CD14-positive monocyte (primary cell): ENCODE data around the gene ST8SIA6. TPM values are rescaled to one million over a fixed set of nuclear protein-coding genes. Genes with fewer than 3 reads are reported as not detected.

ENCODE experiments used
- DNase-seq, 3 donors: peaks; one replicate each; pipeline ENCODE4 v3.0.0-alpha.2; 2011 to 2022
- H2AFZ ChIP-seq: 2 replicates; pipeline ENCODE4 v1.6.0; 2012; ENCODE audit warnings: mild to moderate bottlenecking, low read depth, low read length, inconsistent platforms; ENCODE audit not compliant: insufficient read depth, poor library complexity, severe bottlenecking
- H3K27ac ChIP-seq, 2 donors: 1 replicate in 1 of 2; 2 replicates in 1 of 2; pipeline ENCODE4 v1.5.1; 2012 to 2013; ENCODE audit warnings: low read length in 2 of 2, control low read depth in 1 of 2, inconsistent platforms in 1 of 2, low read depth in 1 of 2, mild to moderate bottlenecking in 1 of 2
- H3K27me3 ChIP-seq, 2 donors: one replicate each; pipeline versions ENCODE4 v1.6.0 to v1.6.1; 2011 to 2013; ENCODE audit warnings: low read length in 2 of 2; ENCODE audit not compliant: control insufficient read depth in 2 of 2, insufficient read depth in 2 of 2
- H3K36me3 ChIP-seq, 2 donors: replicated peaks in 1 of 2; 1 replicate in 1 of 2; 2 replicates in 1 of 2; pipeline versions ENCODE4 v1.5.1 to v1.6.1; 2012 to 2013; ENCODE audit warnings: low read length in 2 of 2, control low read depth in 1 of 2, inconsistent platforms in 1 of 2, mild to moderate bottlenecking in 1 of 2; ENCODE audit not compliant: insufficient read depth in 2 of 2, control insufficient read depth in 1 of 2
- H3K4me1 ChIP-seq, 2 donors: 1 replicate in 1 of 2; 2 replicates in 1 of 2; pipeline versions ENCODE4 v1.5.1 to v1.6.1; 2012 to 2013; ENCODE audit warnings: low read length in 2 of 2, control low read depth in 1 of 2, inconsistent platforms in 1 of 2, mild to moderate bottlenecking in 1 of 2, moderate library complexity in 1 of 2; ENCODE audit not compliant: insufficient read depth in 2 of 2, control insufficient read depth in 1 of 2
- H3K4me2 ChIP-seq: replicated peaks from 2 replicates; pipeline ENCODE3; 2012; ENCODE audit warnings: low read length, moderate library complexity, mild to moderate bottlenecking; ENCODE audit not compliant: poor library complexity, severe bottlenecking; ENCODE audit errors: extremely low read depth
- H3K4me3 ChIP-seq, 3 experiments: fragments of 200-600 bp in 1 of 3; sonication (generic) in 1 of 3; replicated peaks in 1 of 3; 1 replicate in 2 of 3; 2 replicates in 1 of 3; pipeline ENCODE4 v1.5.1; 2011 to 2013; ENCODE audit warnings: low read length in 3 of 3, mild to moderate bottlenecking in 3 of 3, control low read depth in 2 of 3, low read depth in 2 of 3, inconsistent platforms in 1 of 3, moderate library complexity in 1 of 3
- H3K79me2 ChIP-seq: 2 replicates; pipeline ENCODE4 v1.6.0; 2012; ENCODE audit warnings: mild to moderate bottlenecking, control low read depth, inconsistent platforms, low read length, moderate library complexity; ENCODE audit not compliant: insufficient read depth
- H3K9ac ChIP-seq: 2 replicates; pipeline ENCODE4 v1.6.0; 2017; ENCODE audit warnings: low read length, mild to moderate bottlenecking; ENCODE audit not compliant: insufficient read depth, poor library complexity, severe bottlenecking
- H3K9me3 ChIP-seq, 2 donors: replicated peaks in 1 of 2; 1 replicate in 1 of 2; 2 replicates in 1 of 2; pipeline versions ENCODE4 v1.5.1 to v1.6.1; 2012 to 2013; ENCODE audit warnings: low read length in 2 of 2, control low read depth in 1 of 2; ENCODE audit not compliant: control insufficient read depth in 1 of 2, insufficient read depth in 1 of 2
- H4K20me1 ChIP-seq: 2 replicates; pipeline ENCODE4 v1.6.0; 2012; ENCODE audit warnings: mild to moderate bottlenecking, low read length, control low read depth, moderate library complexity; ENCODE audit not compliant: insufficient read depth
- H3K27ac Mint-ChIP-seq, 7 donors: one replicate each; pipeline ENCODE4 v1.8.0; 2020; ENCODE audit warnings: mild to moderate bottlenecking in 7 of 7, mixed read lengths in 7 of 7, moderate library complexity in 6 of 7, inconsistent platforms in 2 of 7
- H3K27me3 Mint-ChIP-seq, 3 donors: one replicate each; pipeline ENCODE4 v1.8.0; 2021 to 2022; ENCODE audit warnings: low read depth in 3 of 3, mild to moderate bottlenecking in 3 of 3, mixed read lengths in 3 of 3, moderate library complexity in 3 of 3, inconsistent platforms in 1 of 3
- H3K36me3 Mint-ChIP-seq, 2 donors: one replicate each; pipeline ENCODE4 v1.8.0; 2020; ENCODE audit warnings: mixed read lengths in 2 of 2, inconsistent platforms in 1 of 2, mild to moderate bottlenecking in 1 of 2
- H3K4me1 Mint-ChIP-seq: one replicate; pipeline ENCODE4 v1.8.0; 2020; ENCODE audit warnings: mild to moderate bottlenecking, mixed read lengths
- H3K4me3 Mint-ChIP-seq, 2 donors: one replicate each; pipeline ENCODE4 v1.8.0; 2020; ENCODE audit warnings: mild to moderate bottlenecking in 2 of 2, mixed read lengths in 2 of 2, moderate library complexity in 1 of 2
- H3K9me3 Mint-ChIP-seq, 7 donors: one replicate each; pipeline ENCODE4 v1.8.0; 2020 to 2022; ENCODE audit warnings: mixed read lengths in 7 of 7, mild to moderate bottlenecking in 6 of 7, moderate library complexity in 6 of 7, inconsistent platforms in 2 of 7
- WGBS: methylation state at CpG from one replicate; pipeline ENCODE4 v1.1.5; 2013; ENCODE audit warnings: missing lambda C conversion rate; ENCODE audit not compliant: insufficient coverage; 5-methylcytosine and 5-hydroxymethylcytosine counted together
- intact Hi-C, 2 donors: fragments of 100-400 bp; cut with micrococcal nuclease; formaldehyde crosslinking; loops; one replicate each; pipeline versions ENCODE4 v1.15.0 to v1.15.1; 2023
- polyA plus RNA-seq, 3 donors: library from polyadenylated mRNA; depleted of rRNA in 1 of 3; unstranded in 2 of 3; stranded (reverse) in 1 of 3; fragments of 300-500 nt in 2 of 3; fragments of >200 nt in 1 of 3; fragmentation: Illumina TruSeq in 2 of 3; gene quantifications; 1 replicate in 2 of 3; 2 replicates in 1 of 3; pipeline ENCODE4 v1.2.3, GENCODE V29; 2012 to 2021
- TF ChIP-seq, protein P1 (sequence below): fragments of 200-600 bp; IDR thresholded peaks from one replicate; pipeline ENCODE4 v1.8.0; 2022; ENCODE audit warnings: antibody characterized with exemption, mild to moderate bottlenecking

ST8SIA6 gene
- polyA plus RNA-seq, 3 donors = 0.11 TPM; not detected in 2

DNA sequence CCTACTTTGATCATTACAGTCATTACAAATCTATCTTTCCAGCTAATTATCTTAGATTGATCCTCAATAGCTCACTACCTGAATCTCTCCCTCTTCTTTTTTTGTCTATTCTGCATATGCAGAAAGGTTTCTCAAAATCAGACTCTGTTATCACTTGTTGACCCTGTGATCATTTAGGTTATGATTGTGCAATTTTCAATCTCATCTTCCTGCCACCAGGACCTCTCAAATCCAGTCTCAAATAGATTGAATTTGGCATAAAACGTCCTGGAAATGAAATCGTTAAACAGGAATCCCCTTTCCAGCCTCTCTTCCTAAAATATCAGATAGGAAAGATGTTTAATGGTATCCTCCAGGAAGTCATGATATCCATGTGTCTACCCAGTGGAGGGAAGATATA is 96.6 kb downstream of the ST8SIA6 start:
- Histone ChIP-seq H4K20me1 (no peaks in the 10 kb centered on the region), H3K4me1 (no peaks in the 10 kb centered on the region), H2AFZ (no peak overlapping the region), H3K4me3 (no peak overlapping the region), H3K27ac (no peak overlapping the region), H3K9ac (no peak overlapping the region), H3K27me3 (no peaks in the 10 kb centered on the region), H3K4me2 (no peak overlapping the region), H3K36me3 (no peaks in the 10 kb centered on the region), H3K9me3 (no peaks in the 10 kb centered on the region), H3K79me2 (no peaks in the 10 kb centered on the region)
- no peaks in the 10 kb centered on the region for H3K4me1 Mint-ChIP-seq
- H3K4me3 Mint-ChIP-seq = no peak overlapping the region
- DNase-seq = no peak
- intact Hi-C loops = no loop called here
- no peaks in the 10 kb centered on the region for H3K27me3 Mint-ChIP-seq
- no CpG with 5 or more reads among the region's 2 CpGs for WGBS
- H3K27ac Mint-ChIP-seq = no peak overlapping the region
- peaks cover 0 to 3% (median 2%) of the 10 kb centered on the region in 7 donors for H3K9me3 Mint-ChIP-seq
- no peaks in the 10 kb centered on the region for H3K36me3 Mint-ChIP-seq
- TF ChIP-seq, protein P1, sequence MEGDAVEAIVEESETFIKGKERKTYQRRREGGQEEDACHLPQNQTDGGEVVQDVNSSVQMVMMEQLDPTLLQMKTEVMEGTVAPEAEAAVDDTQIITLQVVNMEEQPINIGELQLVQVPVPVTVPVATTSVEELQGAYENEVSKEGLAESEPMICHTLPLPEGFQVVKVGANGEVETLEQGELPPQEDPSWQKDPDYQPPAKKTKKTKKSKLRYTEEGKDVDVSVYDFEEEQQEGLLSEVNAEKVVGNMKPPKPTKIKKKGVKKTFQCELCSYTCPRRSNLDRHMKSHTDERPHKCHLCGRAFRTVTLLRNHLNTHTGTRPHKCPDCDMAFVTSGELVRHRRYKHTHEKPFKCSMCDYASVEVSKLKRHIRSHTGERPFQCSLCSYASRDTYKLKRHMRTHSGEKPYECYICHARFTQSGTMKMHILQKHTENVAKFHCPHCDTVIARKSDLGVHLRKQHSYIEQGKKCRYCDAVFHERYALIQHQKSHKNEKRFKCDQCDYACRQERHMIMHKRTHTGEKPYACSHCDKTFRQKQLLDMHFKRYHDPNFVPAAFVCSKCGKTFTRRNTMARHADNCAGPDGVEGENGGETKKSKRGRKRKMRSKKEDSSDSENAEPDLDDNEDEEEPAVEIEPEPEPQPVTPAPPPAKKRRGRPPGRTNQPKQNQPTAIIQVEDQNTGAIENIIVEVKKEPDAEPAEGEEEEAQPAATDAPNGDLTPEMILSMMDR = no peak

DNA sequence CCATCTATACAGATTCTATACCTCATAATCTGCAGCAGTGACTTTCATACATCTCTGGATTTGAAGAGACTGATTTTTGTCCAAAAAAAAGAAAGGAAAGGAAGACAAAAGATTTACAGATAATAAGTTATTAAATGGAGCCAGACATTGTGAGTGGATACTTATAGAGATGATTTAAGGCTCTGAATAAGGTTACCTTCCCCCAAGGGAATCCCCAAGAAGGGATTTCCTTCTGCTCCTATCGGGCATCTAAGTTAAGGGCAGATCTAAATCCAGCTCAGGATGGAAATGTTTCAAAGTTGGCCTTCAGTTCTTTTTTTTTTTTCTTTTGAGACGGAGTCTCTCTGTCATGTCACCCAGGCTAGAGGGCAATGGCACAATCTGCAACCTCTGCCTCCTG is 97.6 kb downstream of the ST8SIA6 start:
- Histone ChIP-seq H3K9ac (no peak overlapping the region), H3K79me2 (no peaks in the 10 kb centered on the region), H3K4me2 (no peak overlapping the region), H3K36me3 (no peaks in the 10 kb centered on the region), H4K20me1 (no peaks in the 10 kb centered on the region), H2AFZ (no peak overlapping the region), H3K27me3 (no peaks in the 10 kb centered on the region), H3K27ac (no peak overlapping the region), H3K4me3 (no peak overlapping the region), H3K9me3 (no peaks in the 10 kb centered on the region), H3K4me1 (no peaks in the 10 kb centered on the region)
- intact Hi-C loops = no loop called here
- no peak for DNase-seq
- no peak overlapping the region for H3K4me3 Mint-ChIP-seq
- H3K36me3 Mint-ChIP-seq = no peaks in the 10 kb centered on the region
- 100% methylated on average over 1 of the region's 2 CpGs for WGBS
- TF ChIP-seq, protein P1 = no peak
- H3K27ac Mint-ChIP-seq = no peak overlapping the region
- peaks cover 0 to 3% (median 2%) of the 10 kb centered on the region in 7 donors for H3K9me3 Mint-ChIP-seq
- H3K4me1 Mint-ChIP-seq = no peaks in the 10 kb centered on the region
- no peaks in the 10 kb centered on the region for H3K27me3 Mint-ChIP-seq
